Skin epidermis (tissue), 12 donors: Measurements from ENCODE around the gene SEC61A2.
A peak's percentile ranks its signal among the peaks of the same experiment; 100 is the strongest.

Experiments used
- H3K27ac ChIP-seq, 21 experiments: fragments of 200-600 bp; sonication (generic) in 11 of 21; one replicate each; pipeline ENCODE4 v1.5.0; 2020; ENCODE audit warnings: mild to moderate bottlenecking in 3 of 21, inconsistent platforms in 2 of 21, moderate library complexity in 2 of 21
- H3K4me3 ChIP-seq, 7 experiments: fragments of 200-600 bp; sonication (generic) in 2 of 7; one replicate each; pipeline ENCODE4 v1.5.0; 2020; ENCODE audit warnings: inconsistent platforms in 2 of 7, mild to moderate bottlenecking in 2 of 7, moderate library complexity in 1 of 7

The SEC61A2 gene

DNA sequence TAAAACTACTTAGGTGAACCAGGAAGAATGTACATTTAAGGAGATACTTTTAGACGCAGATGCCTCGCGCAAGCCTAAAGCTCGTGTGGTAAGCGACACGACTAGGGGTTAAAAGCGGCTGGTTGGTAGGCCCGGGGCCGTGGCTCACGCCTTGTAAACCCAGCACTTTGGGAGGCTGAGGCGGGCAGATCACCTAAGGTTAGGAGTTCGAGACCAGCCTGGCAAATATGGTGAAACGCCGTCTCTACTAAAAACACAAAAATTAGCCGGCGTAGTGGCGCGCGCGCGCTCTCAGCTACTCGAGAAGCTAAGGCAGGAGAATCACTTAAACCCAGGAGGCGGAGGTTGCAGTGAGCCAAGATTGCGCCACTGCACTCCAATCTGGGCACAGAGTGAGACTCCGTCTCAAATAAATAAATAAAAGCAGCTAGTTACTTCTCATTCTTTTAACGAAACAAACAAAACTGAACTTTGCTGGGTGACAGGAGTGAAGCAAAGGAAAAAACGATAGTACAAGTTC is 65.3 kb downstream of the SEC61A2 start:
- peak overlapping the region in 20 of 21 experiments; percentile 82 to 99 (median 94) for H3K27ac ChIP-seq
- peak overlapping the region; percentile 72 to 97 (median 86) for H3K4me3 ChIP-seq

DNA sequence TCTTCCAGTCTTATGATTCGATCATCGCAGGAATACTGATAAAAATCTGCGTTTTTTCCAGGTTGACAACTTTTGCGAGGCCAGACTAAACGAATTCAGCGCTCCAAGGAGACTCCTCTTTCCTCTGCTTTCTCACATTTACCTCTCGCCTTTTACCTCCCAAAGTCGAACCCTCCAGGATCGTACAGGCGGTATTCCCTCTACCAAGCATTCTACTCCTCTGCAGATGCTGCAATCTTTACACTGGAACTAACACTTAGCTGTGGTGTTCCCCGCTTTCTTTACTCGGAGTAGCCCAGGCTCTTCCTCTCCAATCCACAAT is 65.8 kb downstream of the SEC61A2 start:
- H3K27ac ChIP-seq = peak overlapping the region in 20 of 21 experiments; percentile 82 to 99 (median 94)

DNA sequence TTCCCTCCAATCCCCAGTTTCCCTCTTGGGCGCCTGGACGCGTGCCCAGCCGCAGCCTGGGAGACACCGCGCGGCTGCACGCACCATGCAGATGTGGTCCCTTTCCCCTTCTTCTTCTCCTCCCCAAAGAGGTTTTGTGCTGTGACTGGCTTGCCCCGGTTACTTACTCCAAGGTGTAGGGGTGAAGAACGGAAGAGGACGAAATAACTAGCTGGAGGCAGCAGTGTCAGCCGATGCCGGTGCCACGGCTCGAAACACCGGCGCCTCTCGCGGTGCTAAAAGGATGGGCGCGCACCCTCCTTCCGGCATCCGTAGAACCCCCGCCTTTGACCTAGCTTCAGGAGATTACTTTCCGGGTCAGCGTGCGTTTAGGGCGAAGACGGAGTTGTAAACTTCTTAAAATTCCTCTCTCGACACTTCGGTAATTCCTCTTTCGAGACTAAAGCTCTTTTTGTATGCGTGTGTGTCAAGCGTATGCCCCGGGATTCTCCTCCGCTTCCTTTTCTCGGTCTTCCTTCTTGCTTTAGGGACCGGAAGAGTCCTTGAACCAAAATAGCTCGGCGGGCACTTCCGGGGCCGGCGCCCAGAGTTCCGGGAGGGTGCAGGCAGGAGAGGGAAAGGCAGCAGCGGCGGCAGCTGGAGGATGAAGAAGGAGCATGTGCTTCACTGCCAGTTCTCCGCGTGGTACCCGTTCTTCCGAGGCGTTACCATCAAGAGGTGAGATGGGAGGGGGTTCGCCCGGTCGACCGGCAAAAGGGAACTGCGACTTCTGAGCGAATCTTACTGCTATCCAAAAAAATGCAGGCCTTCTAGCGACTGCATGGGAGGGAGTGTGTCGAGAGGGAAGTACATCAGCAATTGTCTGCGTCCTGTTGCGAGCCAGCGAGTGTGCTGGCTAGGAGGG is 66.4 kb downstream of the SEC61A2 start, which contains the start of the genes CDC123 and NUDT5:
Gene CDC123, plus strand, starts transcription at position 586 of the 904 bp plus-strand sequence. Its CDS starts 58 bp downstream, at position 644.
Gene NUDT5, minus strand, starts transcription at position 289 of the 904 bp plus-strand sequence. CDS start 9,600 bp downstream, outside the sequence.
- peak within 1 kb of the TSS; percentile 43 to 99 (median 94) for H3K27ac ChIP-seq
- peak within 1 kb of the TSS; percentile 72 to 97 (median 86) for H3K4me3 ChIP-seq

More for the DNA sequence above, 65.8 kb downstream of the SEC61A2 start:
- peak overlapping the region; percentile 72 to 97 (median 86) for H3K4me3 ChIP-seq

DNA sequence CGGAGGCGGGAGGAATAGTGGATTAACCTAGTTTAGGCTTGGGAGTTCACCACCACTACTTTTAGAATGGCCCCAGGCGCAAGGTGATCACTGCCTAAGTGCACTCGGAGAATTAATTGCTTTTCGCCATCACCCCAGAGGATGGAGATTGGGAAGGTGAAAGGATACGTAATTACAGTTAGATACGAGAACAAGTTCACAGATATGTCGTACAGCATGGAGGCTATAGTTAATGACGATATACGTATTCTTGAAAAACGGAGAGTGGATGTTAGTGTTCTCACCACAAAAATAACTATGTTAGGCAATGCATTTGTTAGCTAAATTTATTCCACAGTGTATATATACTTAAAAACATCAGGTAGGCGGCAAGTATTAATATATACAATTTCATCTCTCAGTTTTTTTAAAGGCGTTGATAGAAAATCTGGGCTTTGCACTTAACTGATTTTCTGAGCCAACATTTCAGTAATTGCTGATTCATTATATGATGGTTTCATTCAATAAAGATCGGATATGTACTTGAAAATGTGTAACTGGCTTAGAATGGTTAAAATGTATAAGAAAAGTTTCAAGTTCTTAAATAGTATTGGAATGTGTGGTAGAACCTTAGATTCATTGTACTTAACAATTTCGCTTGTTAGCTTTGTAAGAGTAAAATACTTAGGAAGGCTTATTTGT is 67.2 kb downstream of the SEC61A2 start:
- H3K27ac ChIP-seq = peak overlapping the region in 20 of 21 experiments; percentile 82 to 99 (median 94)
- H3K4me3 ChIP-seq = peak overlapping the region; percentile 72 to 97 (median 86)

DNA sequence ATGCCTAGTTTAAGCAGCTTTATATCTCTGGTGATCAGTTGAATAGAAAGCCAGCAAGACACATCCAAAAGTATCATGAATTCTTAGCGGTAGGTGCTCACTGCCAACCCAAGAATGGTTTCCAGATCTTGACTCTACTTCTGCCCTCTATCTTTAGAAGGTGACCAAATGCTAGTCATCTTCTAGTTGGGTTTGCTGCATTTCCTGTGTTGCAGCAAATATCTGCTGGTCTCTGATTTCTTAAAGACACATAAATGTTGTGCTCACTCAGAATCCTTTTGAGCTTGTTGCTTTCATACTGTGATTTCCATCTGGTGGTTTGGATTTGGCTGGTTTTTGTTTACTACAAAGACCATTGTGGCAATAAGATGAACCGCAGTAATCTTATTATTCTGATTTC is 68.7 kb downstream of the SEC61A2 start:
- no peak overlapping the region for H3K27ac ChIP-seq
- H3K4me3 ChIP-seq = no peak overlapping the region

DNA sequence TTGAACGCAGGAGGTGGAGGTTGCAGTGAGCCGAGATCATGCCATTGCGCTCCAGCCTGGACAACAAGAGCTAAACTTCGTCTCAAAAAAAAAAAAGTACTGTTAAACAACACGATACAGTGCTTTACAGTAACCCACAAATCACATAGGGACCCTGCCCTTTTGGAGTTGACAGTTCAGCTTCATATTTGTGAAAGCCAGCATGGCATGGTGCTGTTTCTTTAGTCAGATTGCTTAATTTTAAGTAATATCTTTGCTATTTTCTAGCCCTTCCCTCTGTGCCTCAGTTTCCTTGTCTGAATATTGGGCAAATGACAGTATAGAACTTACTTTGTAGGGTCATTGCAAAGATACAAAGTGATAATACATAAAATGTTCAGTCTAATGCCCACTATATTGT is 71.4 kb downstream of the SEC61A2 start:
- Histone ChIP-seq H3K27ac (no peak overlapping the region), H3K4me3 (no peak overlapping the region)

DNA sequence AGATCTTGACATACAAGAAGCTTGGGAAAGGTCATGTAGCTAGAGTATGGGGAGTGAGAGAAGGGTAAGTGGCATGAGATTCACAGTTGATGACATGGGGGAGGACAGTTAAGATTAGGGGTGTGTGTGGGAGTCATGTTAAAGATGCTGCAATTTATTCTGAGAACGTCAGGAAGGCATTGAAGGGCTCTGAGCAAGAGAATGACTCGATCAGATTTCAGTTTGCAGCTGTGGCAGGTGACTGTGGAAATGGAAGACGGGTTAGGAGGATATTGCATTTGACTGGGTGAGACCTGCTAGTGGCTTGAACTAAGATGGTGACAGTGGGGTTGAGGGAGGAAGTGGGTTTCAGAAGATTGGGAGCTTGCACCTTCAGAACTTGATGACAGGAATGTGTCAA is 72.1 kb downstream of the SEC61A2 start:
- Histone ChIP-seq H3K4me3 (no peak overlapping the region), H3K27ac (no peak overlapping the region)

DNA sequence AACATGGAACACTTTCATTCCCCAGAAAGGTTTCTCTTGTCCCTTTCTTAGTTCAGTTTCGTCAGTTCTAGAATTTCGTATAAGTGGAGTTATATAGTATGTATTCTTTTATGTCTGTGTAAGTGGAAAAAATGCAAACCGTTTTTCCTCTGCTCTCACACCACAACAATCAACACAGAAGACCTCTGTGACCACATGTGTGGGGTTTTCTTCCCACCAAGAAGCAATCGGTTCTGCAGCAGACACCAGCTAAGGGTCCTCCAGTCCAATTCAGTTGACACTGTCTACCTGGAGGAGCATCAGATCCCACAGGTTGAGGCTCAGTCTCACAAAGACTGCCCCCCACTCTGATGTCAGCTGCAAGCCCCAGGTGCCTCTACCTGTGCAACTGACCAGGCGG is 72.7 kb downstream of the SEC61A2 start:
- Histone ChIP-seq H3K4me3 (no peak overlapping the region), H3K27ac (no peak overlapping the region)

DNA sequence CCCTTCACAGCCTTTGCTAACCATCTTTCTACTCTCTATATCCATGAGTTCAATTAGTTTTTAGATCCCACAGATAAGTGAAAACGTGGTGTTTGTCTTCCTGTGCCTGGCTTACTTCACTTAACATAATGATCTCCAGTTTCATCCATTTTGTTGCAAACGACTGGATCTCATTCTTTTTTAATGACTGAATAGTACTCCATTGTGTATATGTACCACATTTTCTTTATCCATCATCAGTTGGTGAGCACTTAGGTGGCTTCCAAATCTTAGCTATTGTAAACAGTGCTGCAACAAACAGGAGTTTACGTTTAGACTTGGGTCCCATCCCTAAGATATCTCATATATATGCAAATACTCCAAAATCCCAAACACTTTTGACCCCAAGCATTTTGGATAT is 75.6 kb downstream of the SEC61A2 start:
- no peak overlapping the region for H3K27ac ChIP-seq
- H3K4me3 ChIP-seq = no peak overlapping the region

DNA sequence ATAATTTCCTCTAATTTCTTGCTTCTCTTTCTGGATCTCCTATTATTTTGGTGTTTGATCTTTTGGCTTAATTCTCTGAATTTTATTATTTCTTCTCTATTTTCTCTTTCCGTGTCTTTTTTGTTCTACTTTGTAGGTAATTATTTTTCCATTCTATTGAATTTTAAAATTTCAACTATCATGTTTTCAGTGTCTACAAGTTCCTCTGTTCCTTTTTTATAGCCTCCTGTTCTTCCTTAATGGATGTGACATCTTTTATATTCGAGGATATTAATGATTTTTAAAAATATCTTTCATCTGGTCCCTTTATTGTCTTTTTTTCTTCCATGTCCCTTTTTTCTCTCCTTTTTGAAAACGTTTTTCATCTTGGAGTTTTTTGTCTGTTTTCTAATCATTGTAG is 77.6 kb downstream of the SEC61A2 start:
- H3K27ac ChIP-seq = no peak overlapping the region
- no peak overlapping the region for H3K4me3 ChIP-seq

DNA sequence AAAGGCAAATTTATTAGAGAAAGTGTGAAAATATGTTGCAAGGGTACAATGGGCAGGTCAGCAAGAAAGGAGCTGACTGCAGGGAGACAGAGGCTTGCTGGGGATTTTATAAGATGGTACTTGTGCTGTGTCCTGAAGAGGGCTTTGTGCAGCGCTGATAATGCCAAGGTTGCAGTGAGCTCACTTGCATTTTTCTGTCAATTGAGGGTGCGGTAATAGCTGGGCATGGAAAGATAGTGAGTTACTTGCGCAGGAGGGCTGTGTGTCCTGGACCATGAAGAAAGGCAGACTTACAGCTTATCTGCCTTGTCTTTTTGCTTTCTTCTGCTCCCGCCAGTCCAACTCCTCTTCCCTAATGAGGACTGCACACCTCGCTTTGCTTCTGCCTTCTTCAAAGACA is 79.0 kb downstream of the SEC61A2 start:
- Histone ChIP-seq H3K27ac (no peak overlapping the region), H3K4me3 (no peak overlapping the region)

DNA sequence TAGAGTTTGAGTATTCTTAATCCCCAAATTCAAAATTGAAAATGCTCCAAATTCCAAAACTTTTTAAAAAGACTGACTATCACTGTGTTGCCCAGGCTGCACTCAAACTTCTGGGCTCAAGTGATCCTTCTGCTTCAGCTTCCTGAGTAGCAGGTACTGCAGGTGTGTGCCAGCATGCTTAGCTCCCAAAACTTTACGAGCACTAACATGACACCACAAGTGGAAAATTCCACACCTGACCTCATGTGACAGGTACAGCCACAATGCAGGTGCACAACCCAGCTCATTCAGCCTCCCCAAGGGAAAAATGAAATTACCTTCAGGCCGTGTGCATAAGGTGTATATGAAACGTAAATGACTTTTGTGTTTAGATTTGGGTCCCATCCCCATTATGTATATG is 83.0 kb downstream of the SEC61A2 start:
- Histone ChIP-seq H3K4me3 (no peak overlapping the region), H3K27ac (peak overlapping the region in 1 of 21 experiments; percentile 4)

DNA sequence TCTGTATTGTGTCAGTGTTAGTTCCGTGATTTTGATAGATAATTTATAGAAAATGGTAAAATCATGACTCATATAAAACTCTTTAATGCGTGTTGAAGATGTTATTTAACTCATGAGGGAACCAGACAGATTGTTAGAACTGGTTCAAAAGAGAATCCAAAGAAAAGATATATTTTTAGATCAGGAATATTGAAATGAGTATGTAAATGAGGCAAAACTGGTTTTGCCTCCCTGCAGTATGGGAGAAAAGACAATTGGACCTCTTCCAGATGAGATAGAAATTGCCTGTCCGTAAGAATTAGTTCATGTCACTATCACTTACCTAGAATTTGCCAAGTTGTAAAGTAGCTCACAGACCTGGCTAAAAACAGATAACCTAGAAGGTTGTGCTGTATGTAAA is 84.1 kb downstream of the SEC61A2 start:
- H3K4me3 ChIP-seq = no peak overlapping the region
- peak overlapping the region in 8 of 21 experiments; percentile 3 to 75 (median 48) for H3K27ac ChIP-seq

DNA sequence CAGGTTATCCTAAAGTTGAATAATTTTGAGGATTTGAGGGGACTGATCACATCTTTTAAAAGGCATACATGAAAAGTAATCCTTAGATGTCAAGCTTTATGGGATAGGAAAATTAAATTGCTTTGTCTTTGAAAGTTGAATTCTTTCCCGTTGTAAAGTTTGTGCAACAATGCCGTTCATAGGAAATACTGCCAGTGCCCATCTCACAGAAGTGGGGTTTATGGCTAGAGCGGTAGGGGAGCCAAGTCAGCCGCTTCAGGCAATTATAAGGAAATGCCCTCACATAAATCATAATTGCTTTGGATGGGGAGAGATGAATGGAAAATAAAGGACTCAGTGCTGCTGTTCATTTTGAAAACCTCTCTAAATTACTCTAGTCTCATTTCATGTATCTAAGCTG is 84.6 kb downstream of the SEC61A2 start:
- Histone ChIP-seq H3K27ac (peak overlapping the region in 15 of 21 experiments; percentile 3 to 75 (median 48)), H3K4me3 (no peak overlapping the region)

DNA sequence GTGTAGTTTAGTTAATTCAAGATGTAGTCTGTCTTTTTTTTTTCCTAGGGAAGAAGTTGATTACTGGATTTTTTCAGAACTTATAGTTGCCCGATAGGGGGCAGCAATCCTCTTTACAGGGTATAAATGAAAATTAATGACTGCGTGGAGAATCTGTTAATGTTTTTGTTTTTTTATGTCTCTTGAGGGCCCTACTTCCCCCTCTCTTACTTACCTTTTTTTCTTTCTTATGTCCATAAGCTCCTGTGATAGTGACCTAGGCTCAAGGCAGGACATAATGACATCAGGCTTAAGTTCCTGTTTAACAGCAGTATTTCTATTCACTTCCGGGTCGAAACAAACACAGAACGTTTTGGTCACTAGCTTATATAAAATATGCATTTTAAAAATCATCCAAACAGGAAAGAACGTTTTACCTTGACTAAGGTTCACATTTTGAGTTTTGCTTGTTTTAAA is 85.3 kb downstream of the SEC61A2 start:
- Histone ChIP-seq H3K4me3 (peak overlapping the region in 1 of 7 experiments; percentile 8), H3K27ac (peak overlapping the region in 14 of 21 experiments; percentile 13 to 75 (median 48))
